Stimulated activated CD4-positive, alpha-beta T cell treated with anti-CD3 and anti-CD28 coated beads, Interleukin-2, amount 100 ng/mL, for 4 hours (primary cell): ENCODE results near the gene NAT10.

Experiments used
- DNase-seq: peaks from one replicate; pipeline ENCODE4 v3.0.0-alpha.2; 2020; ENCODE audit warnings: low read depth

Gene NAT10

GRCh38 chr11:34150494-34151151 lies 45.2 kb downstream of the NAT10 start:
- DNase-seq = no peak

GRCh38 chr11:34151166-34151565 lies 45.7 kb downstream of the NAT10 start:
- DNase-seq = no peak

- no peak for DNase-seq
Observed at GRCh38 chr11:34151916-34152845, 46.8 kb downstream of the NAT10 start.

- no peak for DNase-seq
Observed at GRCh38 chr11:34154059-34154875, 48.8 kb downstream of the NAT10 start.

GRCh38 chr11:34155057-34155756 lies 49.8 kb downstream of the NAT10 start:
- DNase-seq = no peak

GRCh38 chr11:34155757-34156062 lies 50.3 kb downstream of the NAT10 start:
- no peak for DNase-seq

GRCh38 chr11:34157163-34157562 lies 51.7 kb downstream of the NAT10 start:
- no peak for DNase-seq

- DNase-seq = no peak
Observed at GRCh38 chr11:34158661-34159060, 53.2 kb downstream of the NAT10 start.

- no peak for DNase-seq
Observed at GRCh38 chr11:34160049-34160721, 54.8 kb downstream of the NAT10 start.

GRCh38 chr11:34160791-34161190 lies 55.4 kb downstream of the NAT10 start:
- DNase-seq = no peak

- no peak for DNase-seq
Observed at GRCh38 chr11:34161361-34161760, 55.9 kb downstream of the NAT10 start.

- DNase-seq = no peak
Observed at GRCh38 chr11:34161812-34162492, 56.5 kb downstream of the NAT10 start.

- no peak for DNase-seq
Observed at GRCh38 chr11:34162493-34162820, 57.0 kb downstream of the NAT10 start.

GRCh38 chr11:34162856-34163255 lies 57.4 kb downstream of the NAT10 start:
- no peak for DNase-seq

- no peak for DNase-seq
Observed at GRCh38 chr11:34165121-34165520, 59.7 kb downstream of the NAT10 start.

- no peak for DNase-seq
Observed at GRCh38 chr11:34165786-34166555, 60.5 kb downstream of the NAT10 start.

GRCh38 chr11:34166806-34167740 lies 61.6 kb downstream of the NAT10 start:
- no peak for DNase-seq

- DNase-seq = no peak
Observed at GRCh38 chr11:34167961-34168360, 62.5 kb downstream of the NAT10 start.
